NCI-H2107 (cell line): Measurements from ENCODE around the gene REPS1.
"Not testable (repeated sequence)": the region's sequence is repeated elsewhere in the genome, so short reads cannot be mapped to it uniquely, and the experiment has no call there.

Experiments
- DNase-seq: peaks from one replicate; lab custom pipeline; 2025; lab: John Stamatoyannopoulos, UW

The REPS1 gene

GRCh38 chr6:139006477-139006876 is 18.4 kb upstream of the REPS1 start:
- no peak for DNase-seq

- no peak for DNase-seq
These were observed 15.7 kb upstream of the REPS1 start for GRCh38 chr6:139003751-139004150.

DNA sequence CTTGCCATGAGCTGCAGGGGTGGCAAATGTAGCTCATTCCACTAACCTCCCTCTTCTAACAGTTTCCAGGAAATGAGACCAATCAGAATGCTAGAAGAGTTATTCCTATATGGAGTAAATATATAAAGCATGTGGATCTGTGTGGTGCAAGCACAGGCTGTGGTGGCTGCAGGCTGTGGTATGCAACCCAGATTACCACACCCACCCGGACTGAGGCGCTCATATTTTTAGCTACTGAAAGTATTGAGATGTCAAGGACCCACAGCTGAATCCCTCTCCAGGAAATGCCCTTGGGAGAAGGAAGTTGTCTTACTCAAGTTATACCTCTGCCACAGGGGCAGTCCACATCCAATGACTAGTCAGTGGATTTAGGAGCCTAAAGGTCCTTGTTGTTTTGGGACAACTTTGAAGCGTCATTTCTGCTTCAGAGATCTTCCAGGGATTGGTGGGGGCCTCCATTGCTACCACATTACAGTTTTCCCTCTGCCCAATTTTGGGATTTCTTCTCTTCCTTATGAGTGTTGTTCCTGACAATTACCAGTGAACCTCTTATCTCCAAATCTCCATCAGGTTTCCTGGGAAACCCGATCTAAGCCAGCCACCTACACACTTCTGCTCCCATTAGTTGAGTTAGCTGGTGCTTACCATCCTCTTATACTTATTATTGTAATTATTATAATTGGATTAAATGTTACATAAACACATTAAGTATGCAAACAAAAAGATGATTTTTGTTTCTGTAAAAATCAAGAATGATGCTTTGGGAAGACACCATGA is 12.1 kb upstream of the REPS1 start:
- DNase-seq, result no peak

DNA sequence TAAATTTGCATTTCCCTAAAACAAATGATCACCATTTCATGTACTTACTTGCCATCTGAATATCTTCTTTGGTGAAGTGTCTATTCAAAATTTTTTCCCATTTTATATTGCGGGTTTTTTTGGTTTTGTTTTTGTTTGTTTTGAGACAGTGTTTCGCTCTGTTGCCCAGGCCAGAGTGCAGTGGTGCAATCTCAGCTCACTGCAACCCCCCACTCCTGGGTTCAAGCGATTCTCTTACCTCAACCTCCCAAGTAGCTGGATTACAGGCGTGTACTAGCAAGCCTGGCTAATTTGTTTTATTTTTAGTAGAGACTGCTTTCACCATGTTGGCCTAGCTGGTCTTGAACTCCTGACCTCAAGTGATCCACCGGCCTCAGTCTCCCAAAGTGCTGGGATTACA is 9.1 kb upstream of the REPS1 start:
- no peak for DNase-seq

GRCh38 chr6:138996524-138996923 is 8.5 kb upstream of the REPS1 start:
- DNase-seq, result no peak

GRCh38 chr6:138993410-138993809 is 5.4 kb upstream of the REPS1 start:
- not testable (repeated sequence) for DNase-seq

GRCh38 chr6:138992965-138993364 is 4.9 kb upstream of the REPS1 start:
- DNase-seq, result not testable (repeated sequence)

- DNase-seq, result no peak
These were observed 3.2 kb upstream of the REPS1 start for GRCh38 chr6:138991206-138991605.

DNA sequence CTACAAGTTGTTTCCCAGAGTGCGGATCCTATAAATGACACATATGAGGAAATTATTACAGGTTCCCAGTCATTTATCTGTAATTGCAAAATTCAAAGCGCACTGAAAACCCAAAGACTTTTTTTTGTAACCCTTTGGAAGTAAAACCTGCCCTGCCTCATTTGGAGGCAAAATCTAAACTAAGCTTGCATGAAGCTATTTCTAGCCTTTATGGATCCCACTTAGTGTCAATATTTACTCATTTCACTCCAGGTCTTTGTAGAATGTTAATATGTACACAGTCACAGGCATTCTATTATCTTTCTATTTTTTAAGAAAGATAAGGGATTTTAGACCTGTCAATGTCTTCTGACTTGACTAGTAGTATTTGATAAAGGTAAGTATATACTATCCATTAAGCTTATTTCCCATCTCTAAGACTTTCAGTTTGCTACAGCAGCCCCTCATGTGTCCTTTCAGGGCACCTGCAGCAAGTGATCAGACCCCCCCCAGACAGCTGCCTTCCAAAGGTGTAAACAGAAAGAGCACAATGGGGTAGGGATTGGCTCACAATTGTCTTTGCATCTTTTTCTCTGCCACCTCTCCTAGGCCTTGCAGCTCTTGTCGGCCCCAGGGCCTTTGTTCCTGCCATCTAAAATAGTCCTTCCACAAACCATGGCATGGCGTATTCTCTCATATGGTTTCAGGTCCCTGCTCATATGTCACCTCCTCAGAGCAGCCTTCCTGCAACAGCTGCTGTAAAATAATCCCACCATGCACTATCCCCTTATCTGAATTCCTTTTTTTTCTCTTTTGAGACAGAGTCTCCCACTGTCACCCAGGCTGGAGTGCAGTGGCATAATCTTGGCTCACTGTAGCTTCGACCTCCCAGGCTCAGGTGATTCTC is 1.3 kb upstream of the REPS1 start:
- DNase-seq, result no peak

- no peak for DNase-seq
These were observed 399 bp upstream of the REPS1 start for GRCh38 chr6:138988469-138988834.

GRCh38 chr6:138987080-138987642 is 892 bp downstream of the REPS1 start:
- no peak for DNase-seq

- DNase-seq, result no peak
These were observed 1.5 kb downstream of the REPS1 start for GRCh38 chr6:138986578-138986977.

DNA sequence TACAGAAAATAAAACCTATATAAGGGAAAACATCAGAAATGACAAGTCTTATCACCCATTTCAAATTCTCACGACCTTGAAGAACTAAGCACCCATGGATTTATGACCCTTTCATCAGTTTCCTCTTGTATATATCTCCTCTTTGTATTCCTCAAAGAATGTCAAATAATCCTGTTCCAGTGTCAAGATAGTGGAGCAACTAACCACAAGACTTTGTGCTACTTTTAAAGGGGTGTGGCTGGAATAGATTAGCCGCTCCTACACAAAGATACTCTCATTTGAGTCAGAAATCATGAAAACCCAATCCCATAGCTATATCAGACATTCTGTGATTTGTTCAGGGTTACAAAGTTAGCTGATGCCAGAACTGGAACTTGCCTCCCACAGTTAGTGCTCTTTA is 6.6 kb downstream of the REPS1 start:
- no peak for DNase-seq

GRCh38 chr6:138979813-138980668 is 8.0 kb downstream of the REPS1 start:
- DNase-seq, result no peak

GRCh38 chr6:138979365-138979764 is 8.7 kb downstream of the REPS1 start:
- no peak for DNase-seq

DNA sequence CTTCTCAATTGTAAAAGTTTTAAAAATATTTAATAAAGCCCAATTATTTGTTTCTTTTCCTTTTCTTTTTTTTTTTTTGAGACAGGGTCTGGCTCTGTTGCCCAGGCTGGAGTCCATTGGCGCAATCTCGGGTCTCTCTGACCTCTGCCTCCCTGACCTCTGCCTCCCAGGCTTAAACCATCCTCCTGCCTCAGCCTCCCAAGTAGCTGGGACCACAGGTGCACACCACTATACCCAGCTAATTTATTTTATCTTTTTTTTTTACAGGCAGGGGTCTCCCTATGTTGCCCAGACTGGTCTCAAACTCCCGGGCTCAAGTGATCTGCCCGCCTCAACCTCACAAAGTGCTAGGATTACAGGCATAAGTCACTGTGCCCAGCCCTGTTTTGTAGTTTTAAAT is 9.8 kb downstream of the REPS1 start:
- no peak for DNase-seq

DNA sequence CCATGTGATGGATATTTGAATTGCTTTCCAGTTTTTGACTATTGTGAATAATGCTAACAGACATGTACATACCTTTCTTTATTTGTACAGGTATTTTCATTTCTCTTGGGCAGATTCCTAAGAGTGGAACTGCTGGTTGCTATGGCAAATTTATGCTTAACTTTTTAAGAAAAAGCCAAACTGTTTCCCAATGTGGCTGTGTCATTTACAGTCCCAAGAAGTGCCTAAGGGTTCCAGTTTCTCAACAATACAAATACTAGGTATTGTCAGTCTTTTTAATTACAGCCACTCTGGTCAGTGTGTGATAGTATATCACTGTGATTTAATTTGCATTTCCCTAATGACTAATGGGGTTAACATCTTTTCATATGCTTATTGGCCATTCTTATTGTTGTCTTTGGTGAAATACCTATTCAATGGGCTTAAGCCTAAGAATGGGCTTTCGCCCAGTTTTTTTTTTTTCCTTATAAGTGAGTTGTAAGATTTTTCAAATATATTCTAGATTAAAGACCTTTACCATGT is 10.3 kb downstream of the REPS1 start:
- DNase-seq, result no peak

- no peak for DNase-seq
These were observed 10.8 kb downstream of the REPS1 start for GRCh38 chr6:138977242-138977641.

DNA sequence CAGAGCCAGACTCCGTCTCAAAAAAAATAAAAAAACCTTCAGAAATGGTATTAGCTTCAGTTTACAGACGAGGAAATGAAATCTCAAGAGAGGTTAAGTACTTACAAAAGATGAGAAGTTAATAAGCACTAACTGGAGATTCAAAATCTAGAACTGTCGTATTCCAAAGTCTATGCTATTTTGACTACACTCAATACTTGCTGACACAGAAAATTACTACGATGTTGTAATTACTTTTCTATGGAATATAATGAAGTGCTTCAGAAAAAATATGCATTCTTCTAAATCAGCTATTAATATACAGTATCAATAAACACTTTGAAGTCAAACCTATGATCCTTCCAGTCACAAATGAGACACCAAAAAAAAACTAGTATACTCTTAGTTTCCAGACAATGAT is 12.2 kb downstream of the REPS1 start:
- DNase-seq, result no peak

- no peak for DNase-seq
These were observed 14.4 kb downstream of the REPS1 start for GRCh38 chr6:138973466-138974153.

GRCh38 chr6:138972226-138972665 is 15.8 kb downstream of the REPS1 start:
- no peak for DNase-seq
